Astrocyte (in vitro differentiated cells and primary cell): ENCODE results near the gene SLIT3. TPM values are rescaled to one million over a fixed set of nuclear protein-coding genes. Genes with fewer than 3 reads are reported as not detected.

Experiments used
- DNase-seq: peaks from one replicate; pipeline ENCODE4 v3.0.0-alpha.2; 2010; ENCODE audit warnings: low read depth
- FAIRE-seq: peaks from 2 replicates; lab custom pipeline; 2011; peaks lifted over from hg19 to GRCh38; lab: Jason Lieb, UNC
- H2AFZ ChIP-seq: 2 replicates; pipeline ENCODE4 v1.6.0; 2012; ENCODE audit warnings: low read depth, low read length, inconsistent platforms
- H3K27ac ChIP-seq: 2 replicates; pipeline ENCODE4 v1.5.1; 2011; ENCODE audit warnings: low read depth, low read length, inconsistent platforms
- H3K27me3 ChIP-seq: 2 replicates; pipeline ENCODE4 v1.6.0; 2011; ENCODE audit warnings: low read length, inconsistent platforms; ENCODE audit not compliant: insufficient read depth
- H3K36me3 ChIP-seq: 2 replicates; pipeline ENCODE4 v1.5.1; 2011; ENCODE audit warnings: low read length, inconsistent platforms; ENCODE audit not compliant: insufficient read depth
- H3K4me1 ChIP-seq: 2 replicates; pipeline ENCODE4 v1.5.1; 2011; ENCODE audit warnings: low read length, inconsistent platforms; ENCODE audit not compliant: insufficient read depth
- H3K4me2 ChIP-seq: 2 replicates; pipeline ENCODE4 v1.6.0; 2012; ENCODE audit warnings: low read length, inconsistent platforms
- H3K4me3 ChIP-seq: 2 replicates; pipeline ENCODE4 v1.5.1; 2011; ENCODE audit warnings: low read depth, mild to moderate bottlenecking, low read length, inconsistent platforms; ENCODE audit not compliant: insufficient read depth
- H3K79me2 ChIP-seq: 2 replicates; pipeline ENCODE4 v1.6.0; 2012; ENCODE audit warnings: mild to moderate bottlenecking, low read length, inconsistent platforms; ENCODE audit not compliant: insufficient read depth
- H3K9ac ChIP-seq: 2 replicates; pipeline ENCODE4 v1.6.0; 2012; ENCODE audit warnings: mild to moderate bottlenecking, low read length, inconsistent platforms
- H3K9me3 ChIP-seq: 2 replicates; pipeline ENCODE4 v1.5.1; 2012; ENCODE audit warnings: low read depth, mild to moderate bottlenecking, low read length, inconsistent platforms; ENCODE audit not compliant: insufficient read depth
- H4K20me1 ChIP-seq: 2 replicates; pipeline ENCODE4 v1.6.0; 2012; ENCODE audit warnings: low read length, inconsistent platforms; ENCODE audit not compliant: insufficient read depth
- H3K27ac Mint-ChIP-seq: one replicate; pipeline ENCODE4 v1.8.0; 2021; ENCODE audit warnings: mild to moderate bottlenecking, mixed read lengths; ENCODE audit not compliant: unreplicated experiment
- H3K27me3 Mint-ChIP-seq: one replicate; pipeline ENCODE4 v1.8.0; 2021; ENCODE audit warnings: low read depth, mixed read lengths; ENCODE audit not compliant: unreplicated experiment
- H3K36me3 Mint-ChIP-seq: one replicate; pipeline ENCODE4 v1.8.0; 2021; ENCODE audit warnings: low read depth, mixed read lengths; ENCODE audit not compliant: unreplicated experiment
- H3K4me1 Mint-ChIP-seq: one replicate; pipeline ENCODE4 v1.8.0; 2021; ENCODE audit warnings: low read depth, mixed read lengths; ENCODE audit not compliant: unreplicated experiment
- H3K4me3 Mint-ChIP-seq: one replicate; pipeline ENCODE4 v1.8.0; 2021; ENCODE audit warnings: mild to moderate bottlenecking, moderate library complexity, mixed read lengths; ENCODE audit not compliant: unreplicated experiment
- H3K9me3 Mint-ChIP-seq: one replicate; pipeline ENCODE4 v1.8.0; 2021; ENCODE audit warnings: mild to moderate bottlenecking, mixed read lengths; ENCODE audit not compliant: unreplicated experiment
- EZH2 ChIP-seq: IDR thresholded peaks from 2 replicates; pipeline ENCODE4 v1.6.1; 2012; ENCODE audit warnings: mild to moderate bottlenecking, low read length, inconsistent platforms; ENCODE audit not compliant: insufficient read depth
- total RNA-seq: library from RNA; stranded (reverse); gene quantifications from 2 replicates; pipeline ENCODE4 v1.2.1, GENCODE V29; 2021
- TF ChIP-seq, protein P1 (sequence below): IDR thresholded peaks from 2 replicates; pipeline ENCODE4 v1.5.1; 2011; ENCODE audit warnings: low read depth, mild to moderate bottlenecking, inconsistent platforms, low read length, moderate library complexity; ENCODE audit not compliant: insufficient read depth

The SLIT3 gene
- total RNA-seq, 1 donor from 2014 or later, result 20.7 TPM

DNA sequence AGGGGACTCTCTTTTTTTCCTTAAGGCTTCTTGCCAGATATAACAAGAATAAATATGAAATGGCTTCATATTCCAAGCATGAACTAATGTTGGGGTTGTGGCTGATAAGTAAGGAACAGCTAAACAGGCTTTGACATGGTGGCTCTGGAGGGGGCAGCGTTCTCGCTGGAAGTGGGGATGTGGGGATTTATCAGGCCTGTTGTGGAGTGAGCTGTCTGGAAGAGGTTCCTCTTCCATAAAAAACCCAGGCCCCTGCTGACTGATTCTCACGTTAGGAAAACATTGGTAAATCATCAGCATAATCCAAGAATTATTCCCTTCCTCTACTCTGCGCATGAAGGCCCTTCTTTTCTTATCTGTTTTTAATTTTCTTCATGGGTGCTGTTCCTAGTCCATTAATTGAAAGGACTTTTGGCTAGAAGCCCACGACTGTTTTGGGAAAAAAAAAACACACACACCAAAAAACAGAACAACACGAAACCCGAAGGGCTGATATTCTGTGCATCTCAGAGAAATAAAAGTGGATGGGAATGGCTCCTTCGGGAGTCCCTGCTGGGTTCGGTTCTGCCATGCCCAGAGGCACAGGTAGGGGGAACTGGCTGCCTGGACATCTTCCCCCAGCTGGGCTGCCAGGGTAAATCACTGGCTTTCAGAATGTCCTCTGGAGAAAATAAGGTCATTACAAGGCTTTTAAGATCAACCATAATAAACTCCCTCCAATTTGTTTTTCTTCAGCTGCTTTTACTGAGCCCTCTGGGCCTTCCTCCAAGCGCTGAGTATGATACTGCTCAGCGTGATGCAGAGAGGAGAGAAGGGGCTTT is 297.0 kb downstream of the SLIT3 start:
- FAIRE-seq (no peak), DNase-seq (no peak)
- no peak overlapping the region for H3K4me3 Mint-ChIP-seq
- Histone ChIP-seq H3K4me1 (peaks cover 7% of the 10 kb centered on the region), H3K79me2 (no peaks in the 10 kb centered on the region), H3K4me3 (no peak overlapping the region), H3K9ac (no peak overlapping the region), H4K20me1 (no peaks in the 10 kb centered on the region), H3K27ac (no peak overlapping the region), H2AFZ (no peak overlapping the region), H3K4me2 (no peak overlapping the region), H3K36me3 (no peaks in the 10 kb centered on the region), H3K27me3 (no peaks in the 10 kb centered on the region), H3K9me3 (no peaks in the 10 kb centered on the region)
- H3K36me3 Mint-ChIP-seq, result no peaks in the 10 kb centered on the region
- peak overlapping the region; percentile 78 for H3K27ac Mint-ChIP-seq
- no peaks in the 10 kb centered on the region for H3K9me3 Mint-ChIP-seq
- no peaks in the 10 kb centered on the region for H3K27me3 Mint-ChIP-seq
- TF ChIP-seq, protein P1, sequence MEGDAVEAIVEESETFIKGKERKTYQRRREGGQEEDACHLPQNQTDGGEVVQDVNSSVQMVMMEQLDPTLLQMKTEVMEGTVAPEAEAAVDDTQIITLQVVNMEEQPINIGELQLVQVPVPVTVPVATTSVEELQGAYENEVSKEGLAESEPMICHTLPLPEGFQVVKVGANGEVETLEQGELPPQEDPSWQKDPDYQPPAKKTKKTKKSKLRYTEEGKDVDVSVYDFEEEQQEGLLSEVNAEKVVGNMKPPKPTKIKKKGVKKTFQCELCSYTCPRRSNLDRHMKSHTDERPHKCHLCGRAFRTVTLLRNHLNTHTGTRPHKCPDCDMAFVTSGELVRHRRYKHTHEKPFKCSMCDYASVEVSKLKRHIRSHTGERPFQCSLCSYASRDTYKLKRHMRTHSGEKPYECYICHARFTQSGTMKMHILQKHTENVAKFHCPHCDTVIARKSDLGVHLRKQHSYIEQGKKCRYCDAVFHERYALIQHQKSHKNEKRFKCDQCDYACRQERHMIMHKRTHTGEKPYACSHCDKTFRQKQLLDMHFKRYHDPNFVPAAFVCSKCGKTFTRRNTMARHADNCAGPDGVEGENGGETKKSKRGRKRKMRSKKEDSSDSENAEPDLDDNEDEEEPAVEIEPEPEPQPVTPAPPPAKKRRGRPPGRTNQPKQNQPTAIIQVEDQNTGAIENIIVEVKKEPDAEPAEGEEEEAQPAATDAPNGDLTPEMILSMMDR, result no peak
- TF ChIP-seq EZH2, result no peak
- H3K4me1 Mint-ChIP-seq, result peaks cover 19% of the 10 kb centered on the region

DNA sequence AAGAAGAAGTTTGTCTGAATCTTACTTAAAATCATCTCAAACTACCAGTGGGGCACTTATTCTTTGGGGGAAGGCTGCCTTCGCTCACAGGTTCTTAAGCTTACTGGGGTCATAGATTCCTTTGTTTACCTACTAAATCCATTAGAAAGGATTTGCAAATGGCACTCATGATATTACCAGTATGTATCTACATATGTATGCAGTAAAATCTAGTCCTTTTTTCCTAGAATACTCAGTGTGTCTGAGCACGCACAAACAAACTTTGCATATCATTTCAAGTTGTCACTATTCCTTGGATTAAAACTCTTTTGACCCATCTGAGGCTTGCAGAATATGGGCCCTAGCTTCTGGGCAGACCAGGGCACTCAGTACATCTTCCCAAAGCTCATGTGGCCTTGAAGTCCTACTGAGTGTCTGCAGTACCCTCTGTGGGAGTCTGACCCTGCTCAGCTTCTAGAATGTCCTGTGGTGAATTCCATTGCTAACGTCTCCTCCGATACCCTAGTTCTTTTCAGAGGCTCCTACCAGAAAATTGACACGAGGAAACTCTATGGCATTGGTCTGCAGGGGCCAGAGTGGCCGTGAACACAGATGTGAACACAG is 297.9 kb downstream of the SLIT3 start:
- no peak overlapping the region for H3K27ac Mint-ChIP-seq
- Histone ChIP-seq H3K79me2 (no peaks in the 10 kb centered on the region), H3K36me3 (no peaks in the 10 kb centered on the region), H3K4me2 (no peak overlapping the region), H2AFZ (no peak overlapping the region), H3K4me1 (peaks cover 7% of the 10 kb centered on the region), H3K9ac (no peak overlapping the region), H3K27me3 (no peaks in the 10 kb centered on the region), H3K4me3 (no peak overlapping the region), H4K20me1 (no peaks in the 10 kb centered on the region), H3K27ac (no peak overlapping the region), H3K9me3 (no peaks in the 10 kb centered on the region)
- H3K36me3 Mint-ChIP-seq, result no peaks in the 10 kb centered on the region
- peaks cover 19% of the 10 kb centered on the region for H3K4me1 Mint-ChIP-seq
- no peak overlapping the region for H3K4me3 Mint-ChIP-seq
- H3K27me3 Mint-ChIP-seq, result no peaks in the 10 kb centered on the region
- no peaks in the 10 kb centered on the region for H3K9me3 Mint-ChIP-seq
- TF ChIP-seq EZH2, result no peak
- TF ChIP-seq, protein P1, result no peak
- no peak for DNase-seq
- no peak for FAIRE-seq

DNA sequence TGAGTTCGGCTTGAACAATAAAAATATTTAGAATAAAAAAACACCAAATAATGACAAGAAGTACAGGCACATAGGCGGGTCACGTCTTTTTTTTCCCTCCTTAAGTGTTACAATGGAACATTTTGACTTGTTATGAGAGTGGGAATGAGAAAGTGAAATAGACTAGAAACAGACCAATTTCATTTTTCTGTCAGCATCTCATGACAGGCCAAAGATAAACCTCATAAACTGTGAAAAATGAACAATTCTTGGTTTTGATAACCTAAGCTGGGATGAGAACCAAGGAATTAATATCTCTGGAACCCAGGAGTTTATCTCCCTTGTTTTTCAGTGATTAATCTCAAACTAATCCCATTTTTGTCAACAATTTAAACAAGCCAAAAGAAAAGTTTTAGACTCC is 299.5 kb downstream of the SLIT3 start:
- Mint-ChIP-seq H3K36me3 (peaks cover 1% of the 10 kb centered on the region), H3K27me3 (no peaks in the 10 kb centered on the region), H3K27ac (no peak overlapping the region), H3K9me3 (no peaks in the 10 kb centered on the region), H3K4me3 (no peak overlapping the region), H3K4me1 (peaks cover 12% of the 10 kb centered on the region)
- no peaks in the 10 kb centered on the region for H3K79me2 ChIP-seq
- no peaks in the 10 kb centered on the region for H3K9me3 ChIP-seq
- peaks cover 7% of the 10 kb centered on the region for H3K4me1 ChIP-seq
- FAIRE-seq, result no peak
- no peaks in the 10 kb centered on the region for H3K27me3 ChIP-seq
- H3K27ac ChIP-seq, result no peak overlapping the region
- H3K4me3 ChIP-seq, result no peak overlapping the region
- no peak for DNase-seq
- H3K9ac ChIP-seq, result no peak overlapping the region
- H3K36me3 ChIP-seq, result no peaks in the 10 kb centered on the region
- no peaks in the 10 kb centered on the region for H4K20me1 ChIP-seq
- H2AFZ ChIP-seq, result no peak overlapping the region
- TF ChIP-seq EZH2, result no peak
- TF ChIP-seq, protein P1, result no peak
- H3K4me2 ChIP-seq, result no peak overlapping the region
